PC-9 (cell line): Measurements from ENCODE around the gene STK32B. TPM values are rescaled to one million over a fixed set of nuclear protein-coding genes. Genes with fewer than 3 reads are reported as not detected.

Experiments used
- BruUV-seq: library from RNA; stranded (reverse); fragments of 400-500 nt; replicated peaks from 2 replicates; lab custom pipeline; 2021; lab: Mats Ljungman, UMichigan
- CTCF ChIA-PET: fragments of 300-600 bp; sonication (Branson Sonifier 250); formaldehyde crosslinking; loops from one replicate; lab custom pipeline; 2022; ENCODE audit warnings: antibody characterized with exemption; lab: Charles Lee
- POLR2A ChIA-PET: fragments of 300-600 bp; sonication (Branson Sonifier 250); formaldehyde crosslinking; loops from one replicate; lab custom pipeline; 2022; ENCODE audit warnings: antibody characterized with exemption; ENCODE audit not compliant: unreplicated experiment; lab: Charles Lee
- DNase-seq, 2 experiments: peaks; one replicate each; pipeline versions ENCODE4 v3.0.0 to v3.0.0-alpha.2; 2015 to 2022; ENCODE audit warnings: mixed read lengths in 1 of 2
- H2AFZ ChIP-seq: fragments of 200-600 bp; sonication (generic); 2 replicates; pipeline ENCODE4 v1.8.1; 2017; ENCODE audit warnings: antibody characterized with exemption
- H3F3A ChIP-seq: fragments of 200-600 bp; sonication (generic); 2 replicates; pipeline ENCODE4 v1.8.1; 2017; ENCODE audit warnings: antibody characterized with exemption, mild to moderate bottlenecking, low read depth; ENCODE audit not compliant: insufficient read depth
- H3K27ac ChIP-seq: fragments of 200-600 bp; sonication (generic); 2 replicates; pipeline ENCODE4 v1.6.1; 2016; ENCODE audit warnings: mixed run types
- H3K27me3 ChIP-seq: fragments of 200-600 bp; sonication (generic); 2 replicates; pipeline ENCODE4 v1.6.1; 2016; ENCODE audit warnings: low read depth, mixed run types; ENCODE audit not compliant: insufficient read depth
- H3K36me3 ChIP-seq: fragments of 200-600 bp; sonication (generic); 2 replicates; pipeline ENCODE4 v1.6.1; 2016; ENCODE audit warnings: low read depth, mixed run types
- H3K4me1 ChIP-seq: fragments of 200-600 bp; sonication (generic); replicated peaks from 2 replicates; pipeline ENCODE4 v1.6.1; 2016; ENCODE audit warnings: mixed run types; ENCODE audit not compliant: insufficient read depth
- H3K4me2 ChIP-seq: fragments of 200-600 bp; sonication (generic); 2 replicates; pipeline ENCODE4 v1.6.1; 2017; ENCODE audit warnings: mixed run types
- H3K4me3 ChIP-seq: fragments of 200-600 bp; sonication (generic); 2 replicates; pipeline ENCODE4 v1.6.1; 2016; ENCODE audit warnings: mixed run types
- H3K79me2 ChIP-seq: fragments of 200-600 bp; sonication (generic); 2 replicates; pipeline ENCODE4 v1.6.1; 2017; ENCODE audit warnings: low read depth, mixed run types
- H3K9me2 ChIP-seq: fragments of 200-600 bp; sonication (generic); 2 replicates; pipeline ENCODE4 v1.8.1; 2017; ENCODE audit warnings: mild to moderate bottlenecking; ENCODE audit not compliant: insufficient read depth
- H3K9me3 ChIP-seq: fragments of 200-600 bp; sonication (generic); 2 replicates; pipeline ENCODE4 v1.8.1; 2016; ENCODE audit warnings: low read depth; ENCODE audit not compliant: insufficient read depth
- H4K20me1 ChIP-seq: fragments of 200-600 bp; sonication (generic); 2 replicates; pipeline ENCODE4 v1.8.1; 2017; ENCODE audit not compliant: insufficient read depth
- CTCF ChIP-seq: fragments of 200-600 bp; sonication (generic); conservative IDR thresholded peaks from 2 replicates; pipeline ENCODE4 v1.6.1; 2017; ENCODE audit warnings: mixed run types, antibody characterized with exemption, mild to moderate bottlenecking, moderate library complexity
- EZH2 ChIP-seq: fragments of 200-600 bp; sonication (generic); IDR thresholded peaks from 2 replicates; pipeline ENCODE4 v1.8.0; 2017; ENCODE audit warnings: antibody characterized with exemption, low read depth
- intact Hi-C: fragments of 100-400 bp; cut with micrococcal nuclease; formaldehyde crosslinking; loops from one replicate; pipeline ENCODE4 v1.10.0; 2022; ENCODE audit not compliant: unreplicated experiment
- total RNA-seq: library from RNA; stranded (reverse); gene quantifications from 2 replicates; pipeline ENCODE4 v1.2.3, GENCODE V29; 2021

Gene STK32B
- total RNA-seq, 1 experiment from 2014 or later = not detected

GRCh38 chr4:5067908-5068307 is 16.6 kb downstream of the STK32B start:
- no peak for TF ChIP-seq EZH2
- no peak for TF ChIP-seq CTCF
- no peak overlapping the region for H3K4me2 ChIP-seq
- CTCF ChIA-PET = no interaction called here

GRCh38 chr4:5069901-5070300 is 18.6 kb downstream of the STK32B start:
- H3F3A ChIP-seq = no peaks in the 10 kb centered on the region
- H3K36me3 ChIP-seq = no peaks in the 10 kb centered on the region
- peaks cover 10% of the 10 kb centered on the region; the same call in 1 of the 2 replicates for H3K27me3 ChIP-seq
- CTCF ChIA-PET = no interaction called here
- no peak overlapping the region for H3K4me2 ChIP-seq
- no TSS peak for BruUV-seq
- H2AFZ ChIP-seq = no peak overlapping the region
- H4K20me1 ChIP-seq = no peaks in the 10 kb centered on the region
- no peak for DNase-seq
- TF ChIP-seq EZH2 (no peak), CTCF (no peak)
- no peaks in the 10 kb centered on the region for H3K9me2 ChIP-seq
- H3K4me1 ChIP-seq = no peaks in the 10 kb centered on the region
- POLR2A ChIA-PET = no interaction called here
- no peaks in the 10 kb centered on the region for H3K79me2 ChIP-seq
- H3K27ac ChIP-seq = no peak overlapping the region
- no peak overlapping the region for H3K4me3 ChIP-seq
- H3K9me3 ChIP-seq = no peaks in the 10 kb centered on the region
- intact Hi-C loops = no loop called here

More at GRCh38 chr4:5067908-5068307, 16.6 kb downstream of the STK32B start:
- BruUV-seq = no TSS peak
- peaks cover 11% of the 10 kb centered on the region for H3K27me3 ChIP-seq
- H2AFZ ChIP-seq = no peak overlapping the region
- no peaks in the 10 kb centered on the region for H3K79me2 ChIP-seq
- H3K27ac ChIP-seq = no peak overlapping the region
- no peaks in the 10 kb centered on the region for H3K4me1 ChIP-seq
- H3K4me3 ChIP-seq = no peak overlapping the region
- intact Hi-C loops = no loop called here
- H3K36me3 ChIP-seq = no peaks in the 10 kb centered on the region
- no peaks in the 10 kb centered on the region for H3K9me2 ChIP-seq
- H4K20me1 ChIP-seq = no peaks in the 10 kb centered on the region
- POLR2A ChIA-PET = no interaction called here
- no peaks in the 10 kb centered on the region for H3K9me3 ChIP-seq
- H3F3A ChIP-seq = no peaks in the 10 kb centered on the region
- no peak for DNase-seq

- no peak for TF ChIP-seq EZH2
- no peak for TF ChIP-seq CTCF
- H3K27me3 ChIP-seq = peaks cover 10% of the 10 kb centered on the region; the same call in 1 of the 2 replicates
- no peaks in the 10 kb centered on the region for H3F3A ChIP-seq
- H2AFZ ChIP-seq = no peak overlapping the region
- no peak for DNase-seq
- H3K9me3 ChIP-seq = no peaks in the 10 kb centered on the region
- no peaks in the 10 kb centered on the region for H3K4me1 ChIP-seq
- POLR2A ChIA-PET = no interaction called here
- H3K4me2 ChIP-seq = no peak overlapping the region
- CTCF ChIA-PET = no interaction called here
- H3K36me3 ChIP-seq = no peaks in the 10 kb centered on the region
- no peak overlapping the region for H3K4me3 ChIP-seq
- no peaks in the 10 kb centered on the region for H3K79me2 ChIP-seq
- H4K20me1 ChIP-seq = no peaks in the 10 kb centered on the region
- intact Hi-C loops = no loop called here
- no peaks in the 10 kb centered on the region for H3K9me2 ChIP-seq
- no TSS peak for BruUV-seq
- H3K27ac ChIP-seq = no peak overlapping the region
These were observed 21.7 kb downstream of the STK32B start for GRCh38 chr4:5072948-5073347.
